Breast epithelium (tissue), 3 donors: Measurements from ENCODE around the gene PLCB2.

ENCODE experiments used
- CTCF ChIP-seq, 3 donors: fragments of 450-650 bp; IDR thresholded peaks; one replicate each; pipeline ENCODE4 v1.5.1; 2016 to 2017; ENCODE audit warnings: antibody characterized with exemption in 3 of 3, mild to moderate bottlenecking in 3 of 3, moderate library complexity in 3 of 3
- POLR2A ChIP-seq: fragments of 450-650 bp; IDR thresholded peaks from one replicate; pipeline ENCODE4 v1.6.1; 2016; ENCODE audit warnings: antibody characterized with exemption, mild to moderate bottlenecking, moderate library complexity

- TF ChIP-seq CTCF (IDR thresholded peaks at IDR 0.05) (no peak), POLR2A (no peak)
Observed at GRCh38 chr15:40263024-40263754, 44.5 kb downstream of the PLCB2 start.
